Umbilical cord (tissue), 2 donors: Measurements from ENCODE around the gene CFAP70. TPM values are rescaled to one million over a fixed set of nuclear protein-coding genes. Genes with fewer than 3 reads are reported as not detected.
"Not testable (repeated sequence)": the region's sequence is repeated elsewhere in the genome, so short reads cannot be mapped to it uniquely, and the experiment has no call there.

Source experiments
- DNase-seq: peaks from one replicate; pipeline ENCODE4 v3.0.0-alpha.2; 2015; ENCODE audit warnings: low spot score
- total RNA-seq: library from RNA; depleted of rRNA; stranded (reverse); fragments of >200 nt; gene quantifications from one replicate; pipeline ENCODE4 v1.2.3, GENCODE V29; 2014; ENCODE audit warnings: low replicate concordance; ENCODE audit not compliant: insufficient read depth

Gene CFAP70
- total RNA-seq, 1 donor from 2014 or later: 6.5 TPM

- no peak for DNase-seq
Observed at GRCh38 chr10:73339436-73339835, 19.2 kb downstream of the CFAP70 start.

- DNase-seq: no peak
Observed at GRCh38 chr10:73338801-73339368, 19.8 kb downstream of the CFAP70 start.

GRCh38 chr10:73333202-73333601 is 25.5 kb downstream of the CFAP70 start:
- no peak for DNase-seq

- no peak for DNase-seq
Observed at GRCh38 chr10:73332379-73332778, 26.3 kb downstream of the CFAP70 start.

GRCh38 chr10:73328523-73328922 is 30.1 kb downstream of the CFAP70 start:
- not testable (repeated sequence) for DNase-seq

GRCh38 chr10:73325290-73325689 is 33.4 kb downstream of the CFAP70 start:
- DNase-seq: not testable (repeated sequence)

GRCh38 chr10:73323582-73323981 is 35.1 kb downstream of the CFAP70 start:
- DNase-seq: not testable (repeated sequence)

GRCh38 chr10:73310475-73310874 is 48.2 kb downstream of the CFAP70 start:
- no peak for DNase-seq

GRCh38 chr10:73307203-73307800 is 51.4 kb downstream of the CFAP70 start:
- DNase-seq: no peak

GRCh38 chr10:73306171-73306708 is 52.4 kb downstream of the CFAP70 start:
- DNase-seq: no peak

GRCh38 chr10:73296946-73297345 is 61.7 kb downstream of the CFAP70 start:
- no peak for DNase-seq

GRCh38 chr10:73293461-73293860 is 65.2 kb downstream of the CFAP70 start:
- DNase-seq: no peak

GRCh38 chr10:73289958-73290357 is 68.7 kb downstream of the CFAP70 start:
- no peak for DNase-seq

- no peak for DNase-seq
Observed at GRCh38 chr10:73287441-73287840, 71.2 kb downstream of the CFAP70 start.

- DNase-seq: no peak
Observed at GRCh38 chr10:73281097-73281496, 77.6 kb downstream of the CFAP70 start.

GRCh38 chr10:73264423-73264822 is 94.2 kb downstream of the CFAP70 start:
- no peak for DNase-seq

- peak; percentile 13 for DNase-seq
Observed at GRCh38 chr10:73263693-73264347, 94.8 kb downstream of the CFAP70 start.

GRCh38 chr10:73262880-73263555 is 95.6 kb downstream of the CFAP70 start:
- no peak for DNase-seq

- no peak for DNase-seq
Observed at GRCh38 chr10:73262105-73262730, 96.4 kb downstream of the CFAP70 start.

- no peak for DNase-seq
Observed at GRCh38 chr10:73261362-73261995, 97.2 kb downstream of the CFAP70 start.

GRCh38 chr10:73258612-73259011 is 100.1 kb downstream of the CFAP70 start:
- not testable (repeated sequence) for DNase-seq
